K562 (cell line): ENCODE data around the gene NLRP6. TPM values are rescaled to one million over a fixed set of nuclear protein-coding genes. Genes with fewer than 3 reads are reported as not detected.

Source experiments
- CREB1 ChIP-seq, 2 experiments: sonication (generic) in 1 of 2; formaldehyde crosslinking in 1 of 2; IDR thresholded peaks; 2 replicates each; pipeline versions ENCODE4 v1.6.1 to v1.8.0; 2012 to 2022; ENCODE audit warnings: inconsistent platforms in 1 of 2, mild to moderate bottlenecking in 1 of 2, missing genetic modification reagents in 1 of 2, moderate library complexity in 1 of 2
- NRF1 ChIP-seq, 2 experiments: fragments of 450-650 bp; IDR thresholded peaks in 1 of 2; conservative IDR thresholded peaks in 1 of 2; 2 replicates each; pipeline ENCODE4 v1.6.1; 2014; ENCODE audit warnings: mild to moderate bottlenecking in 2 of 2
- ZC3H4 ChIP-seq: sonication (generic); formaldehyde crosslinking; IDR thresholded peaks from 2 replicates; pipeline ENCODE4 v1.9.0; 2021; ENCODE audit warnings: missing genetic modification reagents, borderline replicate concordance
- ZNF644 ChIP-seq: fragments of 200-800 bp; sonication (Bioruptor generic); IDR thresholded peaks from 2 replicates; pipeline ENCODE4 v1.6.1; 2016; ENCODE audit warnings: low read depth, missing genetic modification characterization, missing compliant biosample characterization
- polyA plus RNA-seq, 8 experiments: library from polyadenylated mRNA; depleted of rRNA in 4 of 8; stranded (reverse) in 5 of 8; unstranded in 3 of 8; fragments of >200 nt; fragmentation: Nextera tagmentation in 2 of 8; fragmentation: Illumina TruSeq in 1 of 8; extraction: Ambion mirVana in 2 of 8; extraction: Trizol in 1 of 8; gene quantifications; 2 replicates each; pipeline versions ENCODE4 v1.2.1 to v1.2.3, GENCODE V29; 2011 to 2014; ENCODE audit warnings: inconsistent platforms in 1 of 8, missing spikeins in 1 of 8
- total RNA-seq, 7 experiments: library from RNA; depleted of rRNA in 6 of 7; stranded (reverse); fragments of >200 nt in 6 of 7; fragmentation: Illumina TruSeq in 2 of 7; extraction: Trizol in 2 of 7; gene quantifications; 2 replicates each; pipeline versions ENCODE4 v1.2.1 to v1.2.3, GENCODE V29; 2011 to 2021; ENCODE audit warnings: low replicate concordance in 1 of 7
- TF ChIP-seq, protein P1 (sequence below), 2 experiments: fragments of 450-650 bp; formaldehyde crosslinking in 1 of 2; IDR thresholded peaks; 2 replicates each; pipeline versions ENCODE4 v1.4.0 to v1.6.1; 2014 to 2020; ENCODE audit warnings: mild to moderate bottlenecking in 2 of 2, borderline replicate concordance in 1 of 2, low read depth in 1 of 2
- TF ChIP-seq, protein P2 (sequence below): fragments of 450-650 bp; IDR thresholded peaks from 2 replicates; pipeline ENCODE4 v1.6.1; 2016; ENCODE audit warnings: mild to moderate bottlenecking, moderate library complexity

The NLRP6 gene
- total and polyA plus RNA-seq, 9 of the 15 experiments (the other 6 are each of a cell fraction or from before 2014, with no cell fraction given) = 0.03 to 0.18 (median 0.15) TPM; not detected in 5

DNA sequence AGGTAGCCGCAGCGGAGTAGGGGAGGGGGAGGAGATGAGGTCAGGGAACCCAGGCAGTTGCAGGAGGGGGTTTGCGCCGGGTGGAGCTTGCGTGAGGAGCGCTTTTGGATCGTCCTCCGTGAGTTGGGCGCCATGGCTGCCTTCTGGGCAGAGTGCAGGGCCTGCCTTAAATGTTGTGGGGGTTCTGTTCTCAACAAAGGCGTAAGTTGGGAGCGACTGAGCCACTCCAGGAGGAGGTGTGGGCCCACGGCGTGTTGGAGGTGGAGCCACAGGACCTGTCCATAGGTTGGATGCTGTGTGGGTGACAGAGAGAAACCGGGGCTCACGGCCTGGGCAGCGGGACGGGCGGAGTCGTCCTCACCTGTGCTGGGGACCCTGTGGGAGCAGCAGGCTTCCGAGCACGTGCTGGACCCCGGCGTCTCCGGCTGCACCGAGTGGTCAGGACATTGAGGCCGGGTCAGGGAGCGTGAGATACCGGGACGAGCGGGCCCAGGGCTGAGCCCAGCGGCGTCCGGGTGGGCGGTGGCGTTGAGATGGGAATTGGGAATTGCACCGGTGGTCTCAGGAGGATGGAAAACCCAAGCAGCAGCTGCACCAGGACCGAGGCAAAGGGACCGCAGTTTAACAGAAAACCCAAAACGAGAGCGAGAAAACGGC is 9.7 kb downstream of the NLRP6 start (continued):
- TF ChIP-seq CREB1 (IDR thresholded peaks at IDR 0.05) = no peak
- TF ChIP-seq CREB1 (CRISPR knock-in tag; IDR thresholded peaks at IDR 0.05) = 0 out of 2 replicates have a peak, but pooled peaks have one; percentile 25
- peak; percentile 28 to 29; a peak in 1 of 4 replicates for TF ChIP-seq NRF1 (conservative IDR thresholded peaks at IDR 0.05 in 1 of 2, IDR thresholded peaks at IDR 0.05 in 1 of 2)
- TF ChIP-seq ZNF644 (tag) = no peak
- peak; percentile 96; the same call in 1 of the 2 replicates for TF ChIP-seq ZC3H4
- TF ChIP-seq, protein P1, sequence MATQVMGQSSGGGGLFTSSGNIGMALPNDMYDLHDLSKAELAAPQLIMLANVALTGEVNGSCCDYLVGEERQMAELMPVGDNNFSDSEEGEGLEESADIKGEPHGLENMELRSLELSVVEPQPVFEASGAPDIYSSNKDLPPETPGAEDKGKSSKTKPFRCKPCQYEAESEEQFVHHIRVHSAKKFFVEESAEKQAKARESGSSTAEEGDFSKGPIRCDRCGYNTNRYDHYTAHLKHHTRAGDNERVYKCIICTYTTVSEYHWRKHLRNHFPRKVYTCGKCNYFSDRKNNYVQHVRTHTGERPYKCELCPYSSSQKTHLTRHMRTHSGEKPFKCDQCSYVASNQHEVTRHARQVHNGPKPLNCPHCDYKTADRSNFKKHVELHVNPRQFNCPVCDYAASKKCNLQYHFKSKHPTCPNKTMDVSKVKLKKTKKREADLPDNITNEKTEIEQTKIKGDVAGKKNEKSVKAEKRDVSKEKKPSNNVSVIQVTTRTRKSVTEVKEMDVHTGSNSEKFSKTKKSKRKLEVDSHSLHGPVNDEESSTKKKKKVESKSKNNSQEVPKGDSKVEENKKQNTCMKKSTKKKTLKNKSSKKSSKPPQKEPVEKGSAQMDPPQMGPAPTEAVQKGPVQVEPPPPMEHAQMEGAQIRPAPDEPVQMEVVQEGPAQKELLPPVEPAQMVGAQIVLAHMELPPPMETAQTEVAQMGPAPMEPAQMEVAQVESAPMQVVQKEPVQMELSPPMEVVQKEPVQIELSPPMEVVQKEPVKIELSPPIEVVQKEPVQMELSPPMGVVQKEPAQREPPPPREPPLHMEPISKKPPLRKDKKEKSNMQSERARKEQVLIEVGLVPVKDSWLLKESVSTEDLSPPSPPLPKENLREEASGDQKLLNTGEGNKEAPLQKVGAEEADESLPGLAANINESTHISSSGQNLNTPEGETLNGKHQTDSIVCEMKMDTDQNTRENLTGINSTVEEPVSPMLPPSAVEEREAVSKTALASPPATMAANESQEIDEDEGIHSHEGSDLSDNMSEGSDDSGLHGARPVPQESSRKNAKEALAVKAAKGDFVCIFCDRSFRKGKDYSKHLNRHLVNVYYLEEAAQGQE (IDR thresholded peaks at IDR 0.05; ENCODE audit: borderline replicate concordance) = no peak
- TF ChIP-seq, protein P1 (CRISPR knock-in tag; IDR thresholded peaks at IDR 0.05; ENCODE audit: low read depth) = 0 out of 2 replicates have a peak, but pooled peaks have one; percentile 59
- TF ChIP-seq, protein P2, sequence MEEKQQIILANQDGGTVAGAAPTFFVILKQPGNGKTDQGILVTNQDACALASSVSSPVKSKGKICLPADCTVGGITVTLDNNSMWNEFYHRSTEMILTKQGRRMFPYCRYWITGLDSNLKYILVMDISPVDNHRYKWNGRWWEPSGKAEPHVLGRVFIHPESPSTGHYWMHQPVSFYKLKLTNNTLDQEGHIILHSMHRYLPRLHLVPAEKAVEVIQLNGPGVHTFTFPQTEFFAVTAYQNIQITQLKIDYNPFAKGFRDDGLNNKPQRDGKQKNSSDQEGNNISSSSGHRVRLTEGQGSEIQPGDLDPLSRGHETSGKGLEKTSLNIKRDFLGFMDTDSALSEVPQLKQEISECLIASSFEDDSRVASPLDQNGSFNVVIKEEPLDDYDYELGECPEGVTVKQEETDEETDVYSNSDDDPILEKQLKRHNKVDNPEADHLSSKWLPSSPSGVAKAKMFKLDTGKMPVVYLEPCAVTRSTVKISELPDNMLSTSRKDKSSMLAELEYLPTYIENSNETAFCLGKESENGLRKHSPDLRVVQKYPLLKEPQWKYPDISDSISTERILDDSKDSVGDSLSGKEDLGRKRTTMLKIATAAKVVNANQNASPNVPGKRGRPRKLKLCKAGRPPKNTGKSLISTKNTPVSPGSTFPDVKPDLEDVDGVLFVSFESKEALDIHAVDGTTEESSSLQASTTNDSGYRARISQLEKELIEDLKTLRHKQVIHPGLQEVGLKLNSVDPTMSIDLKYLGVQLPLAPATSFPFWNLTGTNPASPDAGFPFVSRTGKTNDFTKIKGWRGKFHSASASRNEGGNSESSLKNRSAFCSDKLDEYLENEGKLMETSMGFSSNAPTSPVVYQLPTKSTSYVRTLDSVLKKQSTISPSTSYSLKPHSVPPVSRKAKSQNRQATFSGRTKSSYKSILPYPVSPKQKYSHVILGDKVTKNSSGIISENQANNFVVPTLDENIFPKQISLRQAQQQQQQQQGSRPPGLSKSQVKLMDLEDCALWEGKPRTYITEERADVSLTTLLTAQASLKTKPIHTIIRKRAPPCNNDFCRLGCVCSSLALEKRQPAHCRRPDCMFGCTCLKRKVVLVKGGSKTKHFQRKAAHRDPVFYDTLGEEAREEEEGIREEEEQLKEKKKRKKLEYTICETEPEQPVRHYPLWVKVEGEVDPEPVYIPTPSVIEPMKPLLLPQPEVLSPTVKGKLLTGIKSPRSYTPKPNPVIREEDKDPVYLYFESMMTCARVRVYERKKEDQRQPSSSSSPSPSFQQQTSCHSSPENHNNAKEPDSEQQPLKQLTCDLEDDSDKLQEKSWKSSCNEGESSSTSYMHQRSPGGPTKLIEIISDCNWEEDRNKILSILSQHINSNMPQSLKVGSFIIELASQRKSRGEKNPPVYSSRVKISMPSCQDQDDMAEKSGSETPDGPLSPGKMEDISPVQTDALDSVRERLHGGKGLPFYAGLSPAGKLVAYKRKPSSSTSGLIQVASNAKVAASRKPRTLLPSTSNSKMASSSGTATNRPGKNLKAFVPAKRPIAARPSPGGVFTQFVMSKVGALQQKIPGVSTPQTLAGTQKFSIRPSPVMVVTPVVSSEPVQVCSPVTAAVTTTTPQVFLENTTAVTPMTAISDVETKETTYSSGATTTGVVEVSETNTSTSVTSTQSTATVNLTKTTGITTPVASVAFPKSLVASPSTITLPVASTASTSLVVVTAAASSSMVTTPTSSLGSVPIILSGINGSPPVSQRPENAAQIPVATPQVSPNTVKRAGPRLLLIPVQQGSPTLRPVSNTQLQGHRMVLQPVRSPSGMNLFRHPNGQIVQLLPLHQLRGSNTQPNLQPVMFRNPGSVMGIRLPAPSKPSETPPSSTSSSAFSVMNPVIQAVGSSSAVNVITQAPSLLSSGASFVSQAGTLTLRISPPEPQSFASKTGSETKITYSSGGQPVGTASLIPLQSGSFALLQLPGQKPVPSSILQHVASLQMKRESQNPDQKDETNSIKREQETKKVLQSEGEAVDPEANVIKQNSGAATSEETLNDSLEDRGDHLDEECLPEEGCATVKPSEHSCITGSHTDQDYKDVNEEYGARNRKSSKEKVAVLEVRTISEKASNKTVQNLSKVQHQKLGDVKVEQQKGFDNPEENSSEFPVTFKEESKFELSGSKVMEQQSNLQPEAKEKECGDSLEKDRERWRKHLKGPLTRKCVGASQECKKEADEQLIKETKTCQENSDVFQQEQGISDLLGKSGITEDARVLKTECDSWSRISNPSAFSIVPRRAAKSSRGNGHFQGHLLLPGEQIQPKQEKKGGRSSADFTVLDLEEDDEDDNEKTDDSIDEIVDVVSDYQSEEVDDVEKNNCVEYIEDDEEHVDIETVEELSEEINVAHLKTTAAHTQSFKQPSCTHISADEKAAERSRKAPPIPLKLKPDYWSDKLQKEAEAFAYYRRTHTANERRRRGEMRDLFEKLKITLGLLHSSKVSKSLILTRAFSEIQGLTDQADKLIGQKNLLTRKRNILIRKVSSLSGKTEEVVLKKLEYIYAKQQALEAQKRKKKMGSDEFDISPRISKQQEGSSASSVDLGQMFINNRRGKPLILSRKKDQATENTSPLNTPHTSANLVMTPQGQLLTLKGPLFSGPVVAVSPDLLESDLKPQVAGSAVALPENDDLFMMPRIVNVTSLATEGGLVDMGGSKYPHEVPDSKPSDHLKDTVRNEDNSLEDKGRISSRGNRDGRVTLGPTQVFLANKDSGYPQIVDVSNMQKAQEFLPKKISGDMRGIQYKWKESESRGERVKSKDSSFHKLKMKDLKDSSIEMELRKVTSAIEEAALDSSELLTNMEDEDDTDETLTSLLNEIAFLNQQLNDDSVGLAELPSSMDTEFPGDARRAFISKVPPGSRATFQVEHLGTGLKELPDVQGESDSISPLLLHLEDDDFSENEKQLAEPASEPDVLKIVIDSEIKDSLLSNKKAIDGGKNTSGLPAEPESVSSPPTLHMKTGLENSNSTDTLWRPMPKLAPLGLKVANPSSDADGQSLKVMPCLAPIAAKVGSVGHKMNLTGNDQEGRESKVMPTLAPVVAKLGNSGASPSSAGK = peak; percentile 87
